ENCODE results near the gene BTF3L4. TPM values are rescaled to one million over a fixed set of nuclear protein-coding genes. Genes with fewer than 3 reads are reported as not detected.
"Not testable (repeated sequence)": the region's sequence is repeated elsewhere in the genome, so short reads cannot be mapped to it uniquely, and the experiment has no call there.

The BTF3L4 gene
- total and polyA plus RNA-seq, 2 donors = 42.4 to 68.6 TPM

DNA sequence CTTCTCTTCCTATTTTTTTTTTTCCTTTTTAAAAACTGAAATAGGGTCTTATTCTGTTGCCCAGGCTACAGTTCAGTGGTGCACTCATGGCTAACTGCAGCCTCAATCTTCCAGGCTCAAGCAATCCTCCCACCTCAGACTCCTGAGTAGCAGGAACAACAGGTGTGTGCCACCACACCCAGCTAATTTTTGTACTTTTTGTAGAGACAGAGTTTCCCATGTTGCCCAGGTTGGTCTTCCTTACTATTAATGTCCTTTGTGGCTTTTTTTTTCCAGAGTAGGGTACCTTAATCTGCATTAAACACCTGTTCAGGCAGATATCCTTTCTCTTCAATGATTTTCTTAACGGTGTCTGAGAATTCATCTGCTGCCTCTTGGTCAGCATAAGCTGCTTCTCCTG lies 18.2 kb upstream of the BTF3L4 start:
- Histone ChIP-seq H3K4me1 (ENCODE audit: insufficient read depth) (no peaks in the 10 kb centered on the region), H3K36me3 (ENCODE audit: insufficient read depth) (peaks cover 2% of the 10 kb centered on the region), H3K27ac (ENCODE audit: low read depth) (no peak overlapping the region), H3K4me3 (ENCODE audit: low read depth, low read length) (no peak overlapping the region)
- DNase-seq (ENCODE audit: extremely low spot score) = no peak
- WGBS = 100% methylated on average over 1 of the region's 1 CpG

DNA sequence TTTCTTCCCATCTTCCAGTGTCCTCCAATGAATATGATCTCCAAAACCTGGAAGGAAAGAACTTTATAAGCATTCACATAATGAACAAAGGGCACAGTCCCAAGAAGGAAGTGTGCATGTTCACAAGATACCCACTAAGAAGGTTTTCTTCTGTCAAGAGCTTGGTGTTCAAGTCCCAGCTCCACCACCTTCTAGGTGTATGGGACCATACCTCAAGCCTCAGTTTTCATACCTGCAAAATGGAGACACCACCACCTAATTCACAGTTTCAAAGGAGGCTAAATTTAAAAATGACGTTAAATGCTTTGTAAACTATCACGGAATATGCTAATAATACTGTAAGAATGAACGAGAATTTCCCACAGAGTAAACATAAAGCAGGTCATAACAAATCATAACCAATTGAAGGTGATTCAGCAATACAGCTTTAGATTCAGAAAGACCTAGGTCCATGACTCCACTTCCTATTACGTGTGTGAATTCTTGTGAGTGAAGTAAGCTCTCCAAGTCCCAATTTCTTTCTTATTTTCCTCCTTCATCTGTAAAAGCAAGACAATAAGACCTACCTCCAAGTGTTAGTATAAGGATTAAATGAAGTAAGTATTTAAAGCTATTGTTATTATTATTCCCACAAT lies 14.4 kb upstream of the BTF3L4 start:
- Histone ChIP-seq H3K36me3 (ENCODE audit: insufficient read depth) (peaks cover 2% of the 10 kb centered on the region), H3K4me3 (ENCODE audit: low read depth, low read length) (no peak overlapping the region), H3K27ac (ENCODE audit: low read depth) (no peak overlapping the region), H3K4me1 (ENCODE audit: insufficient read depth) (no peaks in the 10 kb centered on the region)
- WGBS = 94% methylated on average over 4 of the region's 4 CpGs
- DNase-seq (ENCODE audit: extremely low spot score) = no peak

DNA sequence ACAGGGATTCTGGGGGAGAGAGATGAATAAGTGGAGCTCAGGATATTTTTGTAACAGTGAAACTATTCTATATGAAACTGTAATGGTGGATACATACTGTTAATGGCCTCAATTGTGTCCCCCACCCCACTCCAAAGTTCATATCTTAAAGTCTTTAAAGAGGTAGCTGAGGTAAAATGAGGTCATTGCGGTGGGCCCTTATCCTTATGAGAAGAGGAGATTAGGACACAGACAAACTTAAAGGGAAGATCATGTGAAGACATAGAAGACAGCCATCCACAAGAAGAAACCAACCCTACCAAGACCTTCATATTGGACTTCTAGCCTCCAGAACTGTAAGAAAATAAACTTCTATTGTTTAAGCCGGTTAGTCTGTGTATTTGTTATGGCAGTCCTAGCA lies 10.9 kb upstream of the BTF3L4 start:
- no peak overlapping the region for H3K4me3 ChIP-seq (ENCODE audit: low read depth, low read length)
- no peaks in the 10 kb centered on the region for H3K4me1 ChIP-seq (ENCODE audit: insufficient read depth)
- H3K36me3 ChIP-seq (ENCODE audit: insufficient read depth) = no peaks in the 10 kb centered on the region
- H3K27ac ChIP-seq (ENCODE audit: low read depth) = no peak overlapping the region
- DNase-seq (ENCODE audit: extremely low spot score) = no peak
- WGBS = 92% methylated on average over 2 of the region's 2 CpGs

DNA sequence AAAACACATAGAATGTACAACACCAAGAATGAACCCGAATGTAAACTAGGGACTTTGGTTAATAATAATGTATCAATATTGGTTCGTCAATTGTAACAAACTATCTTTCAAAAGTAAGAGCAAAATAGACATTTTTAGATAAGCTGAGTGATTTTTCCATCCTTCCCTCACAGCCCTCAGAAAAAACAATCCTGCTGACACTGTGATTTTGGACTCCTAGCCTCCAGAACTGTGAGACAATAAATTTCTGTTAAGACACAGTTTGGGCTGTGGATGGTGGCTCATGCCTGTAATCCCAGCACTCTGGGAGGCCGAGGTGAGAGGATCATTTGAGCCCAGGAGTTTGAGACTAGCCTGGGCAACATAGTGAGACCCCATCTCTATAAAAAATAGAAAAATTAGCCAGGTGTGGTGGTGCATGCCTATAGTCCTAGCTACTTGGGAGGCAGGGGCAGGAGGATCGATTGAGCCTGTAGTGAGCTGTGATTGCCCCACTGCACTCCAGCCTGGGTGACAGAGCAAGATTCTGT lies 10.4 kb upstream of the BTF3L4 start:
- not testable (repeated sequence) for H3K36me3 ChIP-seq (ENCODE audit: insufficient read depth); H3K4me1 ChIP-seq (ENCODE audit: insufficient read depth); DNase-seq (ENCODE audit: extremely low spot score); H3K4me3 ChIP-seq (ENCODE audit: low read depth, low read length); H3K27ac ChIP-seq (ENCODE audit: low read depth)
- WGBS = 97% methylated on average over 4 of the region's 4 CpGs

DNA sequence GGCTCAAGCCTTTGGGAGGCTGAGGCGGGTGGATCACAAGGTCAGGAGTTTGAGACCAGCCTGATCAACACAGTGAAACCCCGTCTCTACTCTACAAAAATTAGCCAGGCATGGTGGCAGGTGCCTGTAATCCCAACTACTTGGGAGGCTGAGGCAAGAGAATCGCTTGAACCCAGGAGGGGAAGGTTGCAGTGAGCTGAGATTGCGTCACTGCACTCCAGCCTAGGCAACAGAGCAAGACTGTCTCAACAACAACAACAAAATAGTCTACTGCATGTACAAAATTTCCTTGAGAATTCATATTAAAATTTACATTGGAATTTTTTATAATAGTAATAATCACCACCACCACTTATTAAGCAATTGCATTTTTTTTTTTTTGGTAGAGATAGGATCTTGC lies 6.8 kb upstream of the BTF3L4 start:
- DNase-seq (ENCODE audit: extremely low spot score); H3K4me1 ChIP-seq (ENCODE audit: insufficient read depth); H3K27ac ChIP-seq (ENCODE audit: low read depth); H3K36me3 ChIP-seq (ENCODE audit: insufficient read depth); H3K4me3 ChIP-seq (ENCODE audit: low read depth, low read length): not testable (repeated sequence)
- WGBS = 99% methylated on average over 4 of the region's 4 CpGs

DNA sequence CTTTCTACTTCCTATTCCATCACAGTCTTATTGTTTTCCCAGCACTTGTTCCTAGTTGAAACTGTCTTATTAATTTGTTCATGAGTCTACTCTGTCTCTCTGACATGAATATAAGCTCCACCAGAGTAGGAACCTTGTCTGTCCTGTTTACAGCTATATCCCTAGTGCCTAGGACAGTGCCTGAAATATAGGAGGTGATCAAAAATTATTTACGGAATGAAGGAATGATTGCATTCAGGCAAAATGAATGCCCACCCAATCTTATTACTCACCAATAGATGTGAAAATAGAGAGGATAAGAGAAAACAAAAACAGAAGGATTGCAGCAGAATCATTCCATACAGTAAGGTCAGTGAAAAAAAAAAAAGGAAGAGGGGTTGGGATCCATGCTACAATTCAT lies 2.2 kb upstream of the BTF3L4 start:
- H3K4me3 ChIP-seq (ENCODE audit: low read depth, low read length) = peak overlapping the region; percentile 96
- no peaks in the 10 kb centered on the region for H3K36me3 ChIP-seq (ENCODE audit: insufficient read depth)
- DNase-seq (ENCODE audit: extremely low spot score) = no peak
- no peaks in the 10 kb centered on the region for H3K4me1 ChIP-seq (ENCODE audit: insufficient read depth)
- 94% methylated on average over 1 of the region's 1 CpG for WGBS
- no peak overlapping the region for H3K27ac ChIP-seq (ENCODE audit: low read depth)

DNA sequence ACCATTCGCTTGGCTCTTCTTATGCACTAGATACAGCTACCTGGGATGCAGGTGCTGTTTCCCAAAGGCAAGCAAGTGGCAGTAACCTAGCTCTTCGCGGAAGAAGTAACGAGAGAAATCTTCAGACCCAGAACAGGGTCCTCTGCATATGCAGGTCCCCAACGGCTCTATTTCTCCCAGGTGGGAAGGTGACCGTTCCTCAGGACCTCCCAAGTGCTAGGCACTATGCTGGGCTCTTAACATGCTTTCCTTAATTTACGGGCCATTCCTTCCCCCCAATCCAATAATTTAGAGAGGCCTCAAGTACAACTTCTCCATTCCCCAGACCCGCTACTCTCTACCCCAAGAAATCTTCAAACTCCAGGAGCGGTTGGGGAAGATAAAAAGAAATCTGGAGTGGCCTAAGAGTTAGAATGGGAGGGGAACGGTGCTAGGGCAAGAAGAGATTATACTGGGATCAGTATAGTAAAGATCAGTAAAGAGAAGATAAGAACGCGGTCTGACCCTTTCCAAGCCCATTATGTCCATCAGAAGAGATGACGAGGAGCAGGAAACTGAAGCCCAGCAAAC lies 1.5 kb upstream of the BTF3L4 start:
- H3K36me3 ChIP-seq (ENCODE audit: insufficient read depth) = no peaks in the 10 kb centered on the region
- no peak for DNase-seq (ENCODE audit: extremely low spot score)
- H3K4me3 ChIP-seq (ENCODE audit: low read depth, low read length) = peak overlapping the region; percentile 96
- 3% methylated on average over 13 of the region's 13 CpGs for WGBS
- no peaks in the 10 kb centered on the region for H3K4me1 ChIP-seq (ENCODE audit: insufficient read depth)
- H3K27ac ChIP-seq (ENCODE audit: low read depth) = no peak overlapping the region

DNA sequence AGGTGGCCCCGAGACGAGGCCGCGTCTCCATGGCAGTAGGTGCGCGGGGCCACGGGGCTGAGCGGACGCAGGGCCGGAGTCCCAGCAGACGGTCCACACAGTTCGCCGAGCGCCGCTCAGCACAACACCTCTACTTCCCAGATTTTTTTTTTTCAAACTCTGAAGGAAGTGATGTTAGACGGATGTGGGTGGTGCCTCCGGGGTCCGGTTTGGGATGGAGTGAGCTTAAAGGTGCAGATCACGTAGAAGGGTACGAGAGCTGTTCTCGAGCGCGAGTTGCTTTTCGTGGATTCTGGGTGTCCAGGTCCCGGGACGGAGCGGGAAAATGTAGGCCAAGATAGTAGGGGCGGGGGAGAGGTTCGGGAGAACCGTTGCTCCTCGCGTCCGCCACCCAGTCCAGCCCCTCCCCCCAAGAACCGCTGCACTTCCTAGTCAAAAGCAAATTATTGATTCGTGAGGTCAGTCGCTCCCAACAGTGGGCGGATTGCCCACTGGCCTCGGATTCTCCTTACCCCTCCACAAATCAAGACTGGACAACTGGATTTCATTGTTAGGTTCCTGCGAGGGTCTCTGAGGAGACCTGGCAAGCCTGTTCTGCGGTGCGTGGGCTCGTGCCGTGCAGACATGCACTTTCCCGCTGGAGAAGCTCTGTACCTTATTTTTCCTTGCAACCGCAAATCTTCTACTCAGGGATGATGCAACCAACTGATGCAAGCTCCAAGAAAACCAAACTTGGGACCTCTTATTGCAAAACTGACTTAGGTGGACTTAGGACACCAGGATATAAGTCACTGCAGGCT lies 829 bp upstream of the BTF3L4 start, which contains the start of gene TXNDC12:
Gene TXNDC12 (minus strand): TSS at position 126 of the 800 bp plus-strand sequence. CDS start 95 bp downstream, at position 31.
- Histone ChIP-seq H3K36me3 (ENCODE audit: insufficient read depth) (no peaks in the 10 kb centered on the region), H3K27ac (ENCODE audit: low read depth) (peak within 1 kb of the TSS; percentile 51), H3K4me3 (ENCODE audit: low read depth, low read length) (peak within 1 kb of the TSS; percentile 96), H3K4me1 (ENCODE audit: insufficient read depth) (no peaks in the 10 kb centered on the region)
- WGBS = under 1% methylated on average over 45 of the region's 45 CpGs
- DNase-seq (ENCODE audit: extremely low spot score) = peak; percentile 89

DNA sequence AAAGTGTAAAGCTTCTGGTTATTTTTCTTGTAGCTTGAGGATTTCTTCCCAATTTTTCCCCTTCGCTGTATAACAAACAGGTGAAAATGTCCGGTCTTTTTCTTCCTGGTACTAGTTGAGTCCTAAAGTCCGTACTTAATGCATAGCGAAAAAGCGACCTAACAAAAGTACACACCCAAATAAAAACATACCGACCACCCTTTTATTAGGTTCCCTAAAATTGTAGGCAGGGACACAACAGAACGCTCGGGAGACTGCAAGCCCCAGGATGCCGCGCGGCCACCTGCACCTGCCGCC lies 281 bp upstream of the BTF3L4 start:
- no peaks in the 10 kb centered on the region for H3K4me1 ChIP-seq (ENCODE audit: insufficient read depth)
- DNase-seq (ENCODE audit: extremely low spot score) = peak; percentile 32
- H3K27ac ChIP-seq (ENCODE audit: low read depth) = no peak overlapping the region
- peak overlapping the region; percentile 96 for H3K4me3 ChIP-seq (ENCODE audit: low read depth, low read length)
- under 1% methylated on average over 12 of the region's 12 CpGs for WGBS
- peaks cover 3% of the 10 kb centered on the region for H3K36me3 ChIP-seq (ENCODE audit: insufficient read depth)

DNA sequence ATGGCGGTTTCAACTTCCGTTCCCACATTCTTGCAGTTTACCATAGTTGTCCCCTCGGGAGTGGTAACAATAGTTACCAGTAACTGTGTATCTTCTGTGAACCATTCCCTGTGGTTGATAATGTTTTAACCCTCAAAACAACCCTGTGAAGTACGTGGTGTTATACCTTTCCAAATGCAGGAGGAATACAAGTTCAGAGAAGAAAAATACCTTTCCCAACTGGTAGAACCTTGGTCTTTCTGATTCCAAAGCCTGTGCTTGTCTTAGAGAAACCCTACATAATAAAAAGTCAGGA lies 789 bp downstream of the BTF3L4 start:
- peaks cover 6% of the 10 kb centered on the region for H3K36me3 ChIP-seq (ENCODE audit: insufficient read depth)
- WGBS = under 1% methylated on average over 4 of the region's 4 CpGs
- peak overlapping the region; percentile 96 for H3K4me3 ChIP-seq (ENCODE audit: low read depth, low read length)
- H3K27ac ChIP-seq (ENCODE audit: low read depth) = peak overlapping the region; percentile 93
- no peak for DNase-seq (ENCODE audit: extremely low spot score)
- no peaks in the 10 kb centered on the region for H3K4me1 ChIP-seq (ENCODE audit: insufficient read depth)

DNA sequence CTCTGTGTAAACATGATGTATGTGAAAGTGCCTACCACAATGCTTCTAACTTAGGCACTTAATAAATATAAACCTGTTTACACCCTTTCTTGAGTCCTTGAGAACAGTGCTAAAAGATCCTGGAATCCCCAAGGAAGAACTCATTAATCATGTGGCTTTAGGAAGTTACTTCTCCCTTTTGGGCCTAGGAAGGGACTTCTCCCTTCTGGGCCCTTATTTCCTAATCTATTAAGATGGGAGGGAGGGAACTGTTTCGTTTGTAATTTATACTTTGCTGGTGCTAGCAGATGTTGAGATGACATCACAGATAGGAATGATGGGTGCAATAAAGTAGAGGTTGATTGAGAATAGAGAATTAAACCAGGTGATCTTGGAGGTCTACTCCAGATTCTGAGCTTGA lies 1.2 kb downstream of the BTF3L4 start:
- Histone ChIP-seq H3K4me3 (ENCODE audit: low read depth, low read length) (peak overlapping the region; percentile 96), H3K36me3 (ENCODE audit: insufficient read depth) (peaks cover 6% of the 10 kb centered on the region), H3K27ac (ENCODE audit: low read depth) (no peak overlapping the region), H3K4me1 (ENCODE audit: insufficient read depth) (no peaks in the 10 kb centered on the region)
- WGBS = 7% methylated on average over 1 of the region's 1 CpG
- no peak for DNase-seq (ENCODE audit: extremely low spot score)

DNA sequence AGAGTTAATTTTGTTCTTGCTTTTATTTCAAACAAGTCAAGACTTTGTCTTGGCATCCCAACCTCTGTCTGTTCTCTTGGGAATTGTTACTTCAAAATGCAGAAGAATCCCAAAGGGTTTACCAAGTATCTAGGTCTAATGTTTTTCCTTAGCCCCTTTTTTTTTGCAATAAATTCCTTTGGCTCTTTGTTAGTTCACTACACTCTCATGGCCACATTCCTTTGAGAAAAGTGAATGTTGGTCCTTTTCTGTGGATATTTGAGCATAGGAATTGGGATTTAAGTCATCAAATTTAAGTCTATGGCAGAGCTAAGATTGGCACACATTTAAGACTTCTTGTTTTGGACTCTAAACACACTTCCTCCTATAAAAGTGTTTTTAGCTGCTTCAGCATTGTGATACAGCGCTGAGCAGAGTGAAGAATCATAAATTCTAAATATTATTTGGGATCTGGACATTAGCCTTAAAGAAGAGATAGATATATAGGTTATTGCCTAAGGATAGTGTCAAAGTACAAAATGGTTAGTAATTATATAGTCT lies 1.9 kb downstream of the BTF3L4 start:
- Histone ChIP-seq H3K4me3 (ENCODE audit: low read depth, low read length) (no peak overlapping the region), H3K27ac (ENCODE audit: low read depth) (no peak overlapping the region), H3K36me3 (ENCODE audit: insufficient read depth) (peaks cover 6% of the 10 kb centered on the region), H3K4me1 (ENCODE audit: insufficient read depth) (no peaks in the 10 kb centered on the region)
- 88% methylated on average over 1 of the region's 1 CpG for WGBS
- DNase-seq (ENCODE audit: extremely low spot score) = no peak

DNA sequence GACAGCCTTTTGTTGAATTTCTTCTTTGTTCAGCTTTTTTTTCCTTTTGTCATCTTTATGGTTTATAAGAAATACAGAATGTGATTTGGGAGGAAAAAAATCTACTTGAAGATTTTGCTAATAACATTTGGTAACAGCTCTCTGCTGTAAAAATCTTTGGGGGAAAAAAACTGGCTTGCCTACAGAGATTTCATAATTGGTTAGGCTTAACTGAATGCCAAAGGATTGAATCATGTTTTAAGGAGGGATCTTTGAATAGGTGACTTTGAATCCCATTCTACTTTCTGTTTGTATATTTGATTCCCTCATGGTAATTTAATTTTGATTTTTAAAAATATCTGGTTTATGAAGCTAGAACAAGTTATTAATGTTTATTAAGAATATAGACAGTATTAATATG lies 3.2 kb downstream of the BTF3L4 start:
- Histone ChIP-seq H3K4me1 (ENCODE audit: insufficient read depth) (no peaks in the 10 kb centered on the region), H3K36me3 (ENCODE audit: insufficient read depth) (peaks cover 6% of the 10 kb centered on the region), H3K4me3 (ENCODE audit: low read depth, low read length) (no peak overlapping the region), H3K27ac (ENCODE audit: low read depth) (no peak overlapping the region)
- no peak for DNase-seq (ENCODE audit: extremely low spot score)

DNA sequence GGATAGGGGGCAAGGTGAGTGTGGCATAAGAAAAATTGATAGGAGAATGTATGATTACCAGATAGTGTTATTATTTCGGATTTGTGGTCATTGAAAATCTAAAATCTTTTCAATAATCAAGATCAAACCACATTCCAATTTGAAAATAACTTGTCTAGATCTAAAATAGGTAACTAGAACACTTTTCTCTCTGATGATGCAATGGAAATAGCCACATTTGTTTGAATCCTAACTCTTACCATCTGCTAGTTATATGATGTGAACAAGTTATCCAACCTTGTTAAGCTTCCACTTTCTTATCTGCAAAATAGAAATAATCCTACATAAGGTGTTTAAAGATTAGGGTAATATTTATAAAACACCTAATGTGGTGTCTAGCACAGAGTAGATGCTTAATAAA lies 3.8 kb downstream of the BTF3L4 start:
- DNase-seq (ENCODE audit: extremely low spot score) = no peak
- Histone ChIP-seq H3K36me3 (ENCODE audit: insufficient read depth) (peaks cover 6% of the 10 kb centered on the region), H3K27ac (ENCODE audit: low read depth) (no peak overlapping the region), H3K4me3 (ENCODE audit: low read depth, low read length) (no peak overlapping the region), H3K4me1 (ENCODE audit: insufficient read depth) (no peaks in the 10 kb centered on the region)
- 96% methylated on average over 1 of the region's 1 CpG for WGBS
